H1 (cell line): Measurements from ENCODE around the gene SLC13A3. TPM values are rescaled to one million over a fixed set of nuclear protein-coding genes. Genes with fewer than 3 reads are reported as not detected.

Experiments used
- CTCF ChIA-PET: fragments of 300-600 bp; sonication (Branson Sonifier 250); formaldehyde crosslinking; loops from one replicate; lab custom pipeline; 2021; ENCODE audit not compliant: partially characterized antibody; lab: Charles Lee
- POLR2A ChIA-PET: fragments of 300-600 bp; sonication (Branson Sonifier 250); formaldehyde crosslinking; loops from one replicate; lab custom pipeline; 2021; ENCODE audit warnings: inconsistent platforms; ENCODE audit not compliant: partially characterized antibody; lab: Charles Lee
- DNase-seq, 2 experiments: peaks; one replicate each; pipeline versions ENCODE4 v3.0.0 to v3.0.0-alpha.2; 2010 to 2022; ENCODE audit warnings: low spot score in 2 of 2, low read depth in 1 of 2, mixed read lengths in 1 of 2
- FAIRE-seq: peaks from 2 replicates; lab custom pipeline; 2011; peaks lifted over from hg19 to GRCh38; lab: Jason Lieb, UNC
- H2AFZ ChIP-seq: 2 replicates; pipeline ENCODE4 v1.8.1; 2012; ENCODE audit warnings: low read length, inconsistent platforms
- H2AK5ac ChIP-seq: 2 replicates; pipeline ENCODE4 v1.6.1; 2013; ENCODE audit warnings: low read depth, low read length
- H2BK120ac ChIP-seq: replicated peaks from 2 replicates; pipeline ENCODE3; 2013; ENCODE audit warnings: low read depth, low read length, inconsistent platforms
- H2BK12ac ChIP-seq: 2 replicates; pipeline ENCODE4 v1.6.1; 2013; ENCODE audit warnings: low read depth, low read length
- H2BK15ac ChIP-seq: 2 replicates; pipeline ENCODE4 v1.6.1; 2013; ENCODE audit warnings: low read length
- H2BK20ac ChIP-seq: 2 replicates; pipeline ENCODE4 v1.6.1; 2013; ENCODE audit warnings: low read length
- H2BK5ac ChIP-seq: 2 replicates; pipeline ENCODE4 v1.6.1; 2013; ENCODE audit warnings: low read depth, low read length
- H3K14ac ChIP-seq: 2 replicates; pipeline ENCODE4 v1.6.1; 2013; ENCODE audit warnings: inconsistent platforms; ENCODE audit not compliant: insufficient read length
- H3K18ac ChIP-seq: 2 replicates; pipeline ENCODE4 v1.6.1; 2013; ENCODE audit warnings: low read length; ENCODE audit errors: extremely low read depth
- H3K23ac ChIP-seq: 2 replicates; pipeline ENCODE4 v1.6.1; 2013; ENCODE audit warnings: inconsistent platforms; ENCODE audit not compliant: insufficient read length
- H3K23me2 ChIP-seq: 2 replicates; pipeline ENCODE4 v1.6.1; 2013; ENCODE audit warnings: low read depth, low read length
- H3K27ac ChIP-seq: 2 replicates; pipeline ENCODE4 v1.6.1; 2011; ENCODE audit warnings: low read depth, low read length, inconsistent platforms
- H3K27me3 ChIP-seq, 4 experiments: replicated peaks in 1 of 4; 1 replicate in 1 of 4; 2 replicates in 3 of 4; pipeline versions ENCODE4 v1.6.1 to v1.8.1; 2011 to 2013; ENCODE audit warnings: low read length in 3 of 4, mild to moderate bottlenecking in 3 of 4, inconsistent platforms in 2 of 4, mixed read lengths in 2 of 4, moderate library complexity in 1 of 4; ENCODE audit not compliant: control insufficient read depth in 3 of 4, insufficient read depth in 3 of 4; ENCODE audit errors: extremely low read depth in 1 of 4
- H3K36me3 ChIP-seq, 4 experiments: 2 replicates each; pipeline versions ENCODE4 v1.6.1 to v1.8.1; 2011 to 2013; ENCODE audit warnings: mild to moderate bottlenecking in 4 of 4, low read length in 3 of 4, moderate library complexity in 2 of 4, control low read depth in 1 of 4, inconsistent platforms in 1 of 4; ENCODE audit not compliant: insufficient read depth in 4 of 4, control insufficient read depth in 2 of 4
- H3K4ac ChIP-seq: replicated peaks from 2 replicates; pipeline ENCODE3; 2013; ENCODE audit warnings: low read length, low read depth, mixed read lengths, inconsistent platforms; ENCODE audit not compliant: insufficient read length
- H3K4me1 ChIP-seq, 4 experiments: replicated peaks in 1 of 4; 1 replicate in 1 of 4; 2 replicates in 3 of 4; pipeline versions ENCODE4 v1.6.1 to v1.8.1; 2011 to 2013; ENCODE audit warnings: low read length in 3 of 4, inconsistent platforms in 2 of 4, mixed read lengths in 1 of 4; ENCODE audit not compliant: insufficient read depth in 4 of 4, control insufficient read depth in 3 of 4
- H3K4me2 ChIP-seq, 2 experiments: 2 replicates each; pipeline versions ENCODE4 v1.6.1 to v1.8.1; 2011 to 2013; ENCODE audit warnings: low read depth in 2 of 2, low read length in 2 of 2, control low read depth in 1 of 2, inconsistent platforms in 1 of 2, mild to moderate bottlenecking in 1 of 2; ENCODE audit not compliant: insufficient read depth in 1 of 2
- H3K4me3 ChIP-seq, 4 experiments: fragments of 200-600, 300-600 bp in 1 of 4; sonication (generic), shearing (Covaris generic), sonication (Bioruptor Twin) in 1 of 4; 2 replicates each; pipeline versions ENCODE4 v1.5.1 to v1.8.1; 2011 to 2016; ENCODE audit warnings: low read length in 4 of 4, low read depth in 3 of 4, control low read depth in 2 of 4, inconsistent platforms in 2 of 4, mild to moderate bottlenecking in 2 of 4, mixed read lengths in 1 of 4, moderate library complexity in 1 of 4; ENCODE audit not compliant: insufficient read depth in 2 of 4; ENCODE audit errors: extremely low read depth in 1 of 4
- H3K56ac ChIP-seq: replicated peaks from 2 replicates; pipeline ENCODE3; 2013; ENCODE audit warnings: low read depth, mild to moderate bottlenecking, mixed read lengths, low read length, inconsistent platforms; ENCODE audit not compliant: insufficient read length
- H3K79me1 ChIP-seq: 2 replicates; pipeline ENCODE4 v1.6.1; 2013; ENCODE audit warnings: low read depth, low read length, control low read depth
- H3K79me2 ChIP-seq, 2 experiments: 2 replicates each; pipeline versions ENCODE4 v1.6.1 to v1.8.1; 2012 to 2013; ENCODE audit warnings: low read length in 2 of 2, mild to moderate bottlenecking in 2 of 2, inconsistent platforms in 1 of 2; ENCODE audit not compliant: insufficient read depth in 2 of 2, control insufficient read depth in 1 of 2
- H3K9ac ChIP-seq, 4 experiments: replicated peaks in 1 of 4; 1 replicate in 1 of 4; 2 replicates in 3 of 4; pipeline versions ENCODE4 v1.6.1 to v1.8.1; 2011 to 2013; ENCODE audit warnings: low read depth in 3 of 4, low read length in 3 of 4, control low read depth in 2 of 4, mild to moderate bottlenecking in 2 of 4, moderate library complexity in 2 of 4, inconsistent platforms in 1 of 4; ENCODE audit errors: extremely low read depth in 1 of 4
- H3K9me3 ChIP-seq, 2 experiments: 2 replicates each; pipeline versions ENCODE4 v1.6.1 to v1.8.1; 2012 to 2013; ENCODE audit warnings: mild to moderate bottlenecking in 2 of 2, moderate library complexity in 2 of 2, control low read depth in 1 of 2, inconsistent platforms in 1 of 2, low read depth in 1 of 2, low read length in 1 of 2, mixed read lengths in 1 of 2; ENCODE audit not compliant: insufficient read depth in 2 of 2
- H4K20me1 ChIP-seq, 2 experiments: replicated peaks in 1 of 2; 2 replicates each; pipeline versions ENCODE3 to v1.8.1; 2011 to 2013; ENCODE audit warnings: inconsistent platforms in 2 of 2, low read length in 2 of 2, mild to moderate bottlenecking in 1 of 2; ENCODE audit not compliant: insufficient read depth in 2 of 2, control insufficient read depth in 1 of 2
- H4K5ac ChIP-seq: 2 replicates; pipeline ENCODE4 v1.6.1; 2013; ENCODE audit warnings: low read length, low read depth, mixed read lengths, inconsistent platforms; ENCODE audit not compliant: insufficient read length
- H4K8ac ChIP-seq: 2 replicates; pipeline ENCODE4 v1.8.0; 2013; ENCODE audit warnings: mild to moderate bottlenecking, moderate library complexity, low read length, inconsistent platforms; ENCODE audit not compliant: insufficient read depth; ENCODE audit errors: extremely low read depth
- H4K91ac ChIP-seq: replicated peaks from 2 replicates; pipeline ENCODE3; 2013; ENCODE audit warnings: low read length, mixed read lengths, inconsistent platforms; ENCODE audit not compliant: insufficient read length
- BACH1 ChIP-seq: IDR thresholded peaks from 2 replicates; pipeline ENCODE4 v1.6.1; 2012; ENCODE audit warnings: low read length, improper control_type of control experiment
- CREB1 ChIP-seq: IDR thresholded peaks from 2 replicates; pipeline ENCODE4 v1.6.1; 2012; ENCODE audit warnings: inconsistent platforms
- GABPA ChIP-seq: IDR thresholded peaks from 2 replicates; pipeline ENCODE4 v1.6.1; 2011; ENCODE audit warnings: mild to moderate bottlenecking, low read length, moderate library complexity, borderline replicate concordance; ENCODE audit not compliant: insufficient read depth
- MAFK ChIP-seq: IDR thresholded peaks from 2 replicates; pipeline ENCODE4 v1.6.1; 2012; ENCODE audit warnings: low read depth, mild to moderate bottlenecking, improper control_type of control experiment, low read length
- POLR2AphosphoS5 ChIP-seq: IDR thresholded peaks from 2 replicates; pipeline ENCODE4 v1.6.1; 2011; ENCODE audit warnings: low read depth, low read length
- RXRA ChIP-seq: IDR thresholded peaks from 2 replicates; pipeline ENCODE4 v1.6.1; 2011; ENCODE audit warnings: low read depth, mild to moderate bottlenecking, low read length, moderate library complexity; ENCODE audit not compliant: insufficient read depth
- SIRT6 ChIP-seq: IDR thresholded peaks from one replicate; pipeline ENCODE4 v1.7.1; 2012; ENCODE audit warnings: low read length, inconsistent platforms
- SP4 ChIP-seq: IDR thresholded peaks from 2 replicates; pipeline ENCODE4 v1.6.1; 2012; ENCODE audit warnings: low read length, inconsistent platforms
- SUZ12 ChIP-seq: fragments of 200-600 bp; sonication (generic); IDR thresholded peaks from 2 replicates; pipeline ENCODE4 v1.6.1; 2012; ENCODE audit warnings: mild to moderate bottlenecking, inconsistent platforms, low read length, moderate library complexity, mixed read lengths
- WGBS, 2 experiments: shearing (Covaris generic) in 1 of 2; methylation state at CpG; one replicate each; pipeline versions ENCODE4 v1.1.6 to v1.1.7; 2013 to 2015; ENCODE audit warnings: low lambda C conversion rate in 2 of 2, mixed read lengths in 2 of 2, inconsistent platforms in 1 of 2, low coverage in 1 of 2, missing lambda C conversion rate in 1 of 2; ENCODE audit not compliant: insufficient replicate concordance in 2 of 2, insufficient coverage in 1 of 2, insufficient read length in 1 of 2; ENCODE audit errors: extremely low coverage in 1 of 2, missing lambda C conversion rate in 1 of 2; 5-methylcytosine and 5-hydroxymethylcytosine counted together
- polyA plus RNA-seq, 7 experiments: library from polyadenylated mRNA; depleted of rRNA in 3 of 7; stranded (reverse) in 5 of 7; unstranded in 2 of 7; fragments of >200 nt in 5 of 7; fragments of 200-250 nt in 2 of 7; gene quantifications; 1 replicate in 5 of 7; 2 replicates in 1 of 7; 4 replicates in 1 of 7; pipeline versions ENCODE4 v1.2.1 to v1.2.3, GENCODE V29; 2011 to 2013; ENCODE audit warnings: missing spikeins in 2 of 7, mixed read lengths in 2 of 7
- total RNA-seq: library from RNA; stranded (reverse); fragmentation: NEBNext Ultra II Directional; extraction: Animal tissue kit (Norgen Biotek cat#: 25700); gene quantifications from 2 replicates; pipeline ENCODE4 v1.2.1, GENCODE V29; 2021
- TF ChIP-seq, protein P1 (sequence below): IDR thresholded peaks from 2 replicates; pipeline ENCODE4 v1.6.1; 2011; ENCODE audit warnings: low read length, improper control_type of control experiment

The SLC13A3 gene
- total and polyA plus RNA-seq, 2 of the 8 experiments (the other 6 are each of a cell fraction or from before 2014, with no cell fraction given) = 9.4 to 12.6 TPM

DNA sequence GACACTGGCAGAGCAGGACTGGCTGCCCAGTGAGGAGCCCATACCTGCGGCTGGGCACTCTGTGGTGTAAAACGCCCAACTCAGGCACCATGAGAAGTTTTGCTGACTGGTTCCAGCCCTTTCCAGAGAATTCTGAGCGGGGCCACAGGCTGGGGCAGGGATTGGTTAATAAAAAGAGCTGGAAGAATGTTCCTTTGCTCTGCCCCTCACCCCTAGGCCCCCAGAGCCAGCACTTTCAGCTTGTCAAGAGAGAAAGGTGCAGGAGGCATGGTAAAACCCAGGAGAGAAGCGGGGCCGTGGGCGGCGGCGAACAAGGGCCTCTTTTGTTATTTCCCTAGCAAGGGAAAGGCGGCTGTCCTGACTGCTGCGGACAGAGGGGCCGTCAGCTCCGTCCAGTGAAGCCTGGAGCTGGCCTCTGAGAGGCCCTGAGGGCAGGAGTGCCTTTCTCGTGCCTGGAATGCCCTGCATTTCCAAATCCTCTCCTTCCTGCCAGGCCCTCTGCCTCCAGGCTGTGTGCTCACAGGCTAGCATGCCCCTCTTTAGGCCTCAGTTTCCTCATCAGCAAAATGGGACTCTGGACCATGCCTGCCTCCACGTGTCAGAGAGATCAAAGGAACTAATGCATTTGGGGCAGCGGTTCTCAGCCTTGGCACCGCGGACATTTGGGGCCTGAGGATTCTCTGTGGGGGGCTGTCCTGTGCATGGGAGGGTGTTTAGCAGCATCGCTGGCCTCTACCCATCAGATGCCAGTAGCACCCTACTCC, 12.9 kb downstream of the SLC13A3 start:
- no peak overlapping the region for H2BK15ac ChIP-seq
- H3K79me2 ChIP-seq = no peaks in the 10 kb centered on the region
- H4K20me1 ChIP-seq = no peaks in the 10 kb centered on the region
- H3K4me2 ChIP-seq = no peak overlapping the region
- H3K27me3 ChIP-seq = no peaks in the 10 kb centered on the region
- H3K4me3 ChIP-seq = no peak overlapping the region
- no peaks in the 10 kb centered on the region for H3K23me2 ChIP-seq
- peaks cover 0 to 4% (median under 1%) of the 10 kb centered on the region in 4 experiments; a peak in 2 of 7 replicates for H3K4me1 ChIP-seq
- no peaks in the 10 kb centered on the region for H3K9me3 ChIP-seq
- no peak overlapping the region for H2BK120ac ChIP-seq
- no peaks in the 10 kb centered on the region for H3K79me1 ChIP-seq
- no peak for FAIRE-seq
- TF ChIP-seq MAFK (no peak), GABPA (no peak), RXRA (no peak), BACH1 (no peak), SUZ12 (no peak), CREB1 (no peak), SIRT6 (no peak), POLR2AphosphoS5 (no peak), SP4 (no peak)
- TF ChIP-seq, protein P1, sequence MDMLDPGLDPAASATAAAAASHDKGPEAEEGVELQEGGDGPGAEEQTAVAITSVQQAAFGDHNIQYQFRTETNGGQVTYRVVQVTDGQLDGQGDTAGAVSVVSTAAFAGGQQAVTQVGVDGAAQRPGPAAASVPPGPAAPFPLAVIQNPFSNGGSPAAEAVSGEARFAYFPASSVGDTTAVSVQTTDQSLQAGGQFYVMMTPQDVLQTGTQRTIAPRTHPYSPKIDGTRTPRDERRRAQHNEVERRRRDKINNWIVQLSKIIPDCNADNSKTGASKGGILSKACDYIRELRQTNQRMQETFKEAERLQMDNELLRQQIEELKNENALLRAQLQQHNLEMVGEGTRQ = no peak
- H3K9ac ChIP-seq = no peak overlapping the region
- H2BK20ac ChIP-seq = no peak overlapping the region
- no peaks in the 10 kb centered on the region for H3K36me3 ChIP-seq
- H2AFZ ChIP-seq = no peak overlapping the region
- no peak overlapping the region for H3K4ac ChIP-seq
- no peak overlapping the region for H4K5ac ChIP-seq
- H3K56ac ChIP-seq = no peak overlapping the region
- H4K8ac ChIP-seq = peak overlapping the region; percentile 28; the same call in 1 of the 2 replicates
- WGBS, 2 experiments = 87% methylated on average over 16 of the region's 18 CpGs; no CpG with 5 or more reads in 1 of the 2 experiments
- H3K18ac ChIP-seq = 0 out of 2 replicates have a peak overlapping the region, but pooled peaks have one; percentile 48
- H3K23ac ChIP-seq = no peak overlapping the region
- no peak overlapping the region for H3K14ac ChIP-seq
- no peak overlapping the region for H2AK5ac ChIP-seq
- no peak overlapping the region for H2BK5ac ChIP-seq
- DNase-seq = peak in 1 of 2 experiments; percentile 49
- no peak overlapping the region for H4K91ac ChIP-seq
- CTCF ChIA-PET = interaction anchor here (0.6 to 1.4 kb wide), 4 partner anchors 11 to 33 kb away, joined by 3 to 4 read pairs (median 3); partner anchors contain the start of gene SLC13A3
- H2BK12ac ChIP-seq = 0 out of 2 replicates have a peak overlapping the region, but pooled peaks have one; percentile 50
- H3K27ac ChIP-seq = no peak overlapping the region
- POLR2A ChIA-PET = interaction anchor here (0.8 to 1.3 kb wide), 4 partner anchors 11 to 708 kb away, joined by 3 to 5 read pairs (median 4); partner anchors contain the start of gene SLC13A3
